ENCODE results near the gene ATP10A.

ATP10A gene

DNA sequence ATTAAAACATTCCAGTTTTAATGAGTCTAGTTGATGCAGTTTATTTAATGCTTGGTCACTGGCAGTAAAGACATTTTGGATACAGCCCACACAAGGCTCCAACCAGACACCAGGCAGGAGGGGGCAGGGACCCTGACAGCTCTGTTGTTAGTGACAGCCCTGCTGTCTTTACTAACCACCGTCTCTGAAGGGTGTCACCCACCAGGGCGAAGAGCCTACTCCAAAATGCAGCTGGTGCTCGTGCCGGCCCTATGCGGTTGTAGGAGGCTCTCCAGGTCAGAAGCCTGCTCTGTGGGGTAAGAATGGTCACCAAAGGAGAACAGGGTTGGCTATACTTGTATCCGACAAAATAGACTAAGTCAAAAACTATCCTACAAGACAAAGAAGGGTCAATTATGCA lies 132.2 kb downstream of the ATP10A start:
- no peaks in the 10 kb centered on the region for H3K27me3 ChIP-seq (ENCODE audit: control insufficient read depth in 1 of 2, insufficient read depth in 2 of 2, low read length in 2 of 2)
- H3K4me3 ChIP-seq (ENCODE audit: low read depth in 1 of 2, low read length in 2 of 2), result no peak overlapping the region
- no peak overlapping the region for H3K9ac ChIP-seq (ENCODE audit: low read length)
- H3K36me3 ChIP-seq (ENCODE audit: insufficient read depth, low read length), result peaks cover under 1% of the 10 kb centered on the region
- H3K4me1 ChIP-seq (ENCODE audit: insufficient read depth, low read length), result peaks cover 4% of the 10 kb centered on the region
- H3K9me3 ChIP-seq (ENCODE audit: low read length), result no peaks in the 10 kb centered on the region
- no peak overlapping the region for H3K27ac ChIP-seq (ENCODE audit: low read depth, low read length)

DNA sequence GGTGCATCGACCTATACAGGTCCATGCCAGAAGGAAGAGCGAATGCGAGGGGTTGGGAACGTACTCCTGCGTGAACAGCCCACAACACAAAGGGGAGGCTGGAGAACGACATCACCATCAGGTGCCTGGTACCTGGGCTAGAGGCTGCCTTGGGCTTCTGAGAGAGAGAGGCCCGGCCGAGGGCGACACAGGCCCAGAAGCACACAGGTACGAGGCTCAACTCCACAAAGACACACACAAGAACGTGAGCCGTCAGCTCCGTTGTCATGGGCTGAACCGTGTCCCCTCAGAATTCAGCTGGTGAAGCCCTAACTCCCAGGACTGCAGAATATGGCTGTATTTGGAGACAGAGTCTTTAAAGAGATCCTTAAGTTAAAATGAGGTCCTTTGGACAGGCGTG lies 134.3 kb downstream of the ATP10A start:
- Histone ChIP-seq H3K9me3 (ENCODE audit: low read length) (no peaks in the 10 kb centered on the region), H3K27me3 (ENCODE audit: control insufficient read depth in 1 of 2, insufficient read depth in 2 of 2, low read length in 2 of 2) (no peaks in the 10 kb centered on the region), H3K36me3 (ENCODE audit: insufficient read depth, low read length) (peaks cover 4% of the 10 kb centered on the region), H3K9ac (ENCODE audit: low read length) (no peak overlapping the region), H3K4me3 (ENCODE audit: low read depth in 1 of 2, low read length in 2 of 2) (no peak overlapping the region), H3K4me1 (ENCODE audit: insufficient read depth, low read length) (no peaks in the 10 kb centered on the region), H3K27ac (ENCODE audit: low read depth, low read length) (no peak overlapping the region)

DNA sequence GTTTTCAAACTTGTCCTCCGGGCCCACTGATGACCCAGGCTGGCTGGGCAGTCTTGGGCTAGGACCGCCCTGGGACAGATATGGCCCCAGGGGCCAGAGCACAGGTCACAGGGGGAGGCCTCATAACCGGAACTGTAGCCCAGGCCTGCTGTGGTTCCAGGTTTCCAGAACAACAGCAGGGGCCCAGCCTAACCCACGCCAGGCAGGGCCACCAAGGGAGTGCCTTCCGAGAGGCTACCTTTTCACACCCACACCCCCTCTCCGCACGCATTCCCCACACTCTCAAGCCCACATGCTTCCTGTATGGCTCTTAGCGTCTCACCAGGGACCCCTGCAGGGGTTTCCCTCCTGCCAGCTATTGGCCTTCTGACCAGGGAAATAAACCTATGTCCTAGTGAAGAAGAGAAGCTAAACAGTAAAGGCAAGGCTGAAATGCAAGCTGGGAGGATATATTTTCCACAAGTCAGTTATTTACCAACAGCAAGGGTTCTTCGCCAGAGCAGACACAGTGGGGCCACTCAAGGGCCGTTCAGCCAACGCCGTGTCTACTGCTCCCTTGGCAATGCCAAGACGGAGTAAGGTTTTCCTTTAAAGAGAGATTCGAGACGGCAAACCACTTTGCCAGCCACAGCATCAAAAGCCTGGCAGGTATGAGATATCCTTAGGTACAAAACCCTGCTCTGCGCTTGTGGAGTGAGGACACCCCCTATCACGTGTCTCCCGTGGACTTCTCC lies 135.1 kb downstream of the ATP10A start:
- Histone ChIP-seq H3K9me3 (ENCODE audit: low read length) (no peaks in the 10 kb centered on the region), H3K36me3 (ENCODE audit: insufficient read depth, low read length) (peaks cover 4% of the 10 kb centered on the region), H3K4me3 (ENCODE audit: low read depth in 1 of 2, low read length in 2 of 2) (no peak overlapping the region), H3K27ac (ENCODE audit: low read depth, low read length) (no peak overlapping the region), H3K9ac (ENCODE audit: low read length) (no peak overlapping the region), H3K27me3 (ENCODE audit: control insufficient read depth in 1 of 2, insufficient read depth in 2 of 2, low read length in 2 of 2) (no peaks in the 10 kb centered on the region), H3K4me1 (ENCODE audit: insufficient read depth, low read length) (no peaks in the 10 kb centered on the region)

GRCh38 chr15:25727116-25727515 lies 136.0 kb downstream of the ATP10A start:
- no peaks in the 10 kb centered on the region for H3K4me1 ChIP-seq (ENCODE audit: insufficient read depth, low read length)
- H3K9me3 ChIP-seq (ENCODE audit: low read length), result no peaks in the 10 kb centered on the region
- H3K9ac ChIP-seq (ENCODE audit: low read length), result no peak overlapping the region
- H3K27ac ChIP-seq (ENCODE audit: low read depth, low read length), result no peak overlapping the region
- H3K27me3 ChIP-seq (ENCODE audit: control insufficient read depth in 1 of 2, insufficient read depth in 2 of 2, low read length in 2 of 2), result no peaks in the 10 kb centered on the region
- no peak overlapping the region for H3K4me3 ChIP-seq (ENCODE audit: low read depth in 1 of 2, low read length in 2 of 2)
- peaks cover 4% of the 10 kb centered on the region for H3K36me3 ChIP-seq (ENCODE audit: insufficient read depth, low read length)

- peaks cover 4% of the 10 kb centered on the region for H3K36me3 ChIP-seq (ENCODE audit: insufficient read depth, low read length)
- H3K9me3 ChIP-seq (ENCODE audit: low read length), result no peaks in the 10 kb centered on the region
- no peak overlapping the region for H3K9ac ChIP-seq (ENCODE audit: low read length)
- H3K4me3 ChIP-seq (ENCODE audit: low read depth in 1 of 2, low read length in 2 of 2), result no peak overlapping the region
- H3K27ac ChIP-seq (ENCODE audit: low read depth, low read length), result no peak overlapping the region
- no peaks in the 10 kb centered on the region for H3K4me1 ChIP-seq (ENCODE audit: insufficient read depth, low read length)
- no peaks in the 10 kb centered on the region for H3K27me3 ChIP-seq (ENCODE audit: control insufficient read depth in 1 of 2, insufficient read depth in 2 of 2, low read length in 2 of 2)
Observed at GRCh38 chr15:25725758-25726157, 137.4 kb downstream of the ATP10A start.

- H3K27ac ChIP-seq (ENCODE audit: low read depth, low read length), result no peak overlapping the region
Observed at GRCh38 chr15:25724899-25725298, 138.2 kb downstream of the ATP10A start.

GRCh38 chr15:25721605-25721955 lies 141.5 kb downstream of the ATP10A start:
- H3K36me3 ChIP-seq (ENCODE audit: insufficient read depth, low read length), result peaks cover 4% of the 10 kb centered on the region
- H3K27ac ChIP-seq (ENCODE audit: low read depth, low read length), result no peak overlapping the region
- no peaks in the 10 kb centered on the region for H3K27me3 ChIP-seq (ENCODE audit: control insufficient read depth in 1 of 2, insufficient read depth in 2 of 2, low read length in 2 of 2)
- H3K4me3 ChIP-seq (ENCODE audit: low read depth in 1 of 2, low read length in 2 of 2), result no peak overlapping the region
- H3K9ac ChIP-seq (ENCODE audit: low read length), result no peak overlapping the region
- no peaks in the 10 kb centered on the region for H3K4me1 ChIP-seq (ENCODE audit: insufficient read depth, low read length)
- H3K9me3 ChIP-seq (ENCODE audit: low read length), result no peaks in the 10 kb centered on the region

More at GRCh38 chr15:25724899-25725298, 138.2 kb downstream of the ATP10A start:
- H3K27me3 ChIP-seq (ENCODE audit: control insufficient read depth in 1 of 2, insufficient read depth in 2 of 2, low read length in 2 of 2), result no peaks in the 10 kb centered on the region
- H3K9ac ChIP-seq (ENCODE audit: low read length), result no peak overlapping the region
- H3K9me3 ChIP-seq (ENCODE audit: low read length), result no peaks in the 10 kb centered on the region
- H3K4me3 ChIP-seq (ENCODE audit: low read depth in 1 of 2, low read length in 2 of 2), result no peak overlapping the region
- H3K36me3 ChIP-seq (ENCODE audit: insufficient read depth, low read length), result peaks cover 4% of the 10 kb centered on the region
- no peaks in the 10 kb centered on the region for H3K4me1 ChIP-seq (ENCODE audit: insufficient read depth, low read length)

GRCh38 chr15:25719101-25719985 lies 143.8 kb downstream of the ATP10A start:
- no peak overlapping the region for H3K27ac ChIP-seq (ENCODE audit: low read depth, low read length)
- no peaks in the 10 kb centered on the region for H3K9me3 ChIP-seq (ENCODE audit: low read length)
- no peaks in the 10 kb centered on the region for H3K27me3 ChIP-seq (ENCODE audit: control insufficient read depth in 1 of 2, insufficient read depth in 2 of 2, low read length in 2 of 2)
- H3K9ac ChIP-seq (ENCODE audit: low read length), result no peak overlapping the region
- no peak overlapping the region for H3K4me3 ChIP-seq (ENCODE audit: low read depth in 1 of 2, low read length in 2 of 2)
- no peaks in the 10 kb centered on the region for H3K4me1 ChIP-seq (ENCODE audit: insufficient read depth, low read length)
- H3K36me3 ChIP-seq (ENCODE audit: insufficient read depth, low read length), result no peaks in the 10 kb centered on the region

DNA sequence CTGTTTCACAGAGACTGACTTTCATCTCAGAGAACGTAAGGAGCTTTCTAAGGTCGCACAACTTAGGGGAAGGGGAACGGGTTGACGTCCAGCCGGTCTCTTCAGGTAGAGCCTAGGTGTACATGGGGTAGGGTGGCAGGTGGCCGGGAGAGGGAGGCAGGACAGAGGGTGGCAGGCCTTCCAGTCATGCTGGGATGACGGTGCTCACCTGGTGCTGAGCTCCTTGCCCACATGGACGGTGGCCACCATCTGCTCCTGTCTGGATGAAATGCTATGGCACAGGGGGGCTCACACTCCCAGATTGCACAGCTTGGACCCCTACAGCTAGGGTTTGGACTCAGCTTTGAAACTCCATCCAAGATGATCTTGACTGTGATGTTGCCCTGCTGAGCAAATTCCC lies 144.5 kb downstream of the ATP10A start:
- H3K27ac ChIP-seq (ENCODE audit: low read depth, low read length), result no peak overlapping the region
- no peak overlapping the region for H3K4me3 ChIP-seq (ENCODE audit: low read depth in 1 of 2, low read length in 2 of 2)
- no peaks in the 10 kb centered on the region for H3K36me3 ChIP-seq (ENCODE audit: insufficient read depth, low read length)
- no peaks in the 10 kb centered on the region for H3K9me3 ChIP-seq (ENCODE audit: low read length)
- no peaks in the 10 kb centered on the region for H3K27me3 ChIP-seq (ENCODE audit: control insufficient read depth in 1 of 2, insufficient read depth in 2 of 2, low read length in 2 of 2)
- H3K9ac ChIP-seq (ENCODE audit: low read length), result no peak overlapping the region
- no peaks in the 10 kb centered on the region for H3K4me1 ChIP-seq (ENCODE audit: insufficient read depth, low read length)

GRCh38 chr15:25718169-25718536 lies 145.0 kb downstream of the ATP10A start:
- H3K4me3 ChIP-seq (ENCODE audit: low read depth in 1 of 2, low read length in 2 of 2), result no peak overlapping the region
- no peaks in the 10 kb centered on the region for H3K4me1 ChIP-seq (ENCODE audit: insufficient read depth, low read length)
- H3K9me3 ChIP-seq (ENCODE audit: low read length), result no peaks in the 10 kb centered on the region
- no peaks in the 10 kb centered on the region for H3K36me3 ChIP-seq (ENCODE audit: insufficient read depth, low read length)
- no peak overlapping the region for H3K9ac ChIP-seq (ENCODE audit: low read length)
- no peaks in the 10 kb centered on the region for H3K27me3 ChIP-seq (ENCODE audit: control insufficient read depth in 1 of 2, insufficient read depth in 2 of 2, low read length in 2 of 2)
- no peak overlapping the region for H3K27ac ChIP-seq (ENCODE audit: low read depth, low read length)

- Histone ChIP-seq H3K9me3 (ENCODE audit: low read length) (no peaks in the 10 kb centered on the region), H3K9ac (ENCODE audit: low read length) (no peak overlapping the region), H3K27ac (ENCODE audit: low read depth, low read length) (no peak overlapping the region), H3K27me3 (ENCODE audit: control insufficient read depth in 1 of 2, insufficient read depth in 2 of 2, low read length in 2 of 2) (no peaks in the 10 kb centered on the region), H3K4me1 (ENCODE audit: insufficient read depth, low read length) (no peaks in the 10 kb centered on the region), H3K36me3 (ENCODE audit: insufficient read depth, low read length) (no peaks in the 10 kb centered on the region), H3K4me3 (ENCODE audit: low read depth in 1 of 2, low read length in 2 of 2) (no peak overlapping the region)
Observed at GRCh38 chr15:25717457-25718168, 145.5 kb downstream of the ATP10A start.

All from muscle layer of colon (tissue), 2 donors.